Common myeloid progenitor, CD34-positive (primary cell): ENCODE results near the gene JADE3.
"Not testable (repeated sequence)": the region's sequence is repeated elsewhere in the genome, so short reads cannot be mapped to it uniquely, and the experiment has no call there.

ENCODE experiments used
- CTCF ChIA-PET: fragments of 350-600 bp; sonication (Branson Sonifier 250); formaldehyde crosslinking; loops from one replicate; lab custom pipeline; 2021; ENCODE audit warnings: antibody characterized with exemption; lab: Charles Lee
- POLR2A ChIA-PET: fragments of 350-600 bp; sonication (Branson Sonifier 250); formaldehyde crosslinking; loops from one replicate; lab custom pipeline; 2021; ENCODE audit warnings: antibody characterized with exemption; lab: Charles Lee
- DNase-seq, 3 donors: peaks; one replicate each; pipeline versions ENCODE4 v3.0.0 to v3.0.0-alpha.2; 2013
- H3K27ac ChIP-seq, 2 experiments: 1 replicate in 1 of 2; 2 replicates in 1 of 2; pipeline ENCODE4 v1.7.0; 2013; ENCODE audit warnings: inconsistent platforms in 2 of 2, low read length in 2 of 2, mild to moderate bottlenecking in 2 of 2, low read depth in 1 of 2, moderate library complexity in 1 of 2; ENCODE audit not compliant: severe bottlenecking in 2 of 2, insufficient read depth in 1 of 2, poor library complexity in 1 of 2
- H3K27me3 ChIP-seq, 5 experiments: replicated peaks in 2 of 5; 1 replicate in 3 of 5; 2 replicates in 2 of 5; pipeline versions ENCODE4 v1.6.1 to v1.7.0; 2013; ENCODE audit warnings: low read length in 4 of 5, mild to moderate bottlenecking in 2 of 5, moderate library complexity in 2 of 5, inconsistent platforms in 1 of 5; ENCODE audit not compliant: insufficient read depth in 5 of 5, control insufficient read depth in 4 of 5
- H3K36me3 ChIP-seq, 4 experiments: 1 replicate in 2 of 4; 2 replicates in 2 of 4; pipeline versions ENCODE4 v1.6.1 to v1.7.0; 2013; ENCODE audit warnings: low read length in 3 of 4, control low read depth in 1 of 4, mild to moderate bottlenecking in 1 of 4; ENCODE audit not compliant: control insufficient read depth in 4 of 4, insufficient read depth in 4 of 4
- H3K4me1 ChIP-seq, 4 experiments: 1 replicate in 3 of 4; 2 replicates in 1 of 4; pipeline versions ENCODE4 v1.6.1 to v1.7.1; 2013; ENCODE audit warnings: low read length in 3 of 4, mild to moderate bottlenecking in 3 of 4, control low read depth in 1 of 4, inconsistent platforms in 1 of 4, moderate library complexity in 1 of 4; ENCODE audit not compliant: control insufficient read depth in 4 of 4, insufficient read depth in 4 of 4; ENCODE audit errors: control extremely low read depth in 1 of 4
- H3K4me3 ChIP-seq, 7 experiments: 1 replicate in 4 of 7; 2 replicates in 3 of 7; pipeline versions ENCODE4 v1.5.1 to v1.7.0; 2013; ENCODE audit warnings: mild to moderate bottlenecking in 7 of 7, low read length in 6 of 7, moderate library complexity in 6 of 7, inconsistent platforms in 2 of 7, low read depth in 2 of 7, control low read depth in 1 of 7; ENCODE audit not compliant: insufficient read depth in 4 of 7, control insufficient read depth in 1 of 7; ENCODE audit errors: extremely low read depth in 1 of 7
- H3K9me3 ChIP-seq, 5 experiments: 1 replicate in 4 of 5; 2 replicates in 1 of 5; pipeline versions ENCODE4 v1.6.1 to v1.7.1; 2013; ENCODE audit warnings: low read length in 4 of 5, mild to moderate bottlenecking in 2 of 5, inconsistent platforms in 1 of 5, low read depth in 1 of 5, moderate library complexity in 1 of 5; ENCODE audit not compliant: control insufficient read depth in 4 of 5, insufficient read depth in 2 of 5; ENCODE audit errors: control extremely low read depth in 1 of 5
- WGBS: methylation state at CpG from one replicate; pipeline ENCODE4 v1.1.5; 2013; ENCODE audit not compliant: insufficient coverage; 5-methylcytosine and 5-hydroxymethylcytosine counted together

Gene JADE3

GRCh38 chrX:46961574-46962283 is 49.5 kb downstream of the JADE3 start:
- peaks cover 0 to 5% (median 0%) of the 10 kb centered on the region in 5 experiments for H3K27me3 ChIP-seq
- ChIA-PET CTCF (interaction anchor here (0.7 to 1.3 kb wide), 2 partner anchors 18 to 48 kb away, joined by 3 to 4 read pairs; no protein-coding TSS in a partner anchor), POLR2A (no interaction called here)
- DNase-seq = peak in 2 of 3 donors; percentile 37 to 53
- no peaks in the 10 kb centered on the region for H3K9me3 ChIP-seq
- H3K4me3 ChIP-seq = no peak overlapping the region
- no peak overlapping the region for H3K27ac ChIP-seq
- WGBS = 76% methylated on average over 4 of the region's 7 CpGs
- peaks cover 2 to 33% (median 7%) of the 10 kb centered on the region in 4 experiments for H3K4me1 ChIP-seq
- H3K36me3 ChIP-seq = no peaks in the 10 kb centered on the region

DNA sequence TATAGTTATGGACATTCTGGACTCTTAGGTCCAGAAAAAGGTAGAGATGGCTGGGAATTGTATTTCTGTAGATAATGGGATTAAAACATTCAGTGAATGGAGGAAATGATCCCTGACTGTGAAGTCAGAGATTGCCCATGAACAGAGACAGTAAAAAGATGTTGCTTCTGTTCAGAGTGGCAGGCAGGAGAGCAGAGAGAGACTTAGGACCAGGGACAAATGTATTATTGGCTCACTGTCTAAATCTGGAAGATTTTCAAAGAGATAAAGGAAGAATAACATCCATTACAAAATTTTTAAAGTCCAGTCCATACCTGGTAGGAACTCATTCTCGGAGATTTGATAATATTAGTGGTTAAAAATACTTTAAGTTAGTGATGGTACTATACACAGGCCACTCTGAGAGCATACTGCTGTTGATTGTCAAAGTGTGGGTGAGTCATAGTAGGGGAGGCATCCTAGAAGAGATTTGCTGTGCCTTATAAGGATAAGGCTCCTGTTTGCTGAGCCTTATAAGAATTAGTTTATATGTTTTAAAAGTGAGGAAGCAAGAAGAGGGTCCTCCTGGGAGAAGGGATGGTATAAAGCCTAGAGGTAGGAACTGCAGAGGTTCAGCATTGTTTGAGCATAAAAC is 53.0 kb downstream of the JADE3 start:
- no peak for DNase-seq
- 80% methylated on average over 1 of the region's 1 CpG for WGBS
- ChIA-PET POLR2A (no interaction called here), CTCF (no interaction called here)
- H3K4me3 ChIP-seq = no peak overlapping the region
- no peak overlapping the region for H3K27ac ChIP-seq
- H3K27me3 ChIP-seq = peaks cover 0 to 13% (median 0%) of the 10 kb centered on the region in 5 experiments
- peaks cover 2 to 21% (median 5%) of the 10 kb centered on the region in 4 experiments for H3K4me1 ChIP-seq
- H3K9me3 ChIP-seq = no peaks in the 10 kb centered on the region
- no peaks in the 10 kb centered on the region for H3K36me3 ChIP-seq

GRCh38 chrX:46967547-46967946 is 55.3 kb downstream of the JADE3 start:
- no peaks in the 10 kb centered on the region for H3K4me1 ChIP-seq
- H3K27ac ChIP-seq = no peak overlapping the region
- H3K27me3 ChIP-seq = peaks cover 0 to 7% (median 0%) of the 10 kb centered on the region in 5 experiments
- ChIA-PET POLR2A (no interaction called here), CTCF (no interaction called here)
- WGBS = 60% methylated on average over 2 of the region's 4 CpGs
- no peak overlapping the region for H3K4me3 ChIP-seq
- DNase-seq = no peak
- no peaks in the 10 kb centered on the region for H3K9me3 ChIP-seq
- no peaks in the 10 kb centered on the region for H3K36me3 ChIP-seq

- H3K9me3 ChIP-seq, POLR2A ChIA-PET, H3K27me3 ChIP-seq, H3K27ac ChIP-seq, H3K4me3 ChIP-seq, H3K4me1 ChIP-seq, H3K36me3 ChIP-seq, DNase-seq: not testable (repeated sequence)
- WGBS = 67% methylated on average over 1 of the region's 4 CpGs
- CTCF ChIA-PET = interaction anchor here (0.6 to 1.2 kb wide), 2 partner anchors 64 to 310 kb away, joined by 3 to 5 read pairs; no protein-coding TSS in a partner anchor
These were observed 64.8 kb downstream of the JADE3 start for GRCh38 chrX:46977046-46977445.

- WGBS = 87% methylated on average over 6 of the region's 8 CpGs
- CTCF ChIA-PET = interaction anchor here (1.1 to 1.2 kb wide), 3 partner anchors 15 to 66 kb away, joined by 3 read pairs; no protein-coding TSS in a partner anchor
- POLR2A ChIA-PET = interaction anchor here (0.8 kb wide), 1 partner anchor 65 kb away, joined by 3 read pairs; no protein-coding TSS in a partner anchor
- no peak overlapping the region for H3K27ac ChIP-seq
- DNase-seq = peak; percentile 67 to 79 (median 73)
- H3K9me3 ChIP-seq = peaks cover 0 to 7% (median 3%) of the 10 kb centered on the region in 5 experiments
- H3K27me3 ChIP-seq = peaks cover 0 to 3% (median 0%) of the 10 kb centered on the region in 5 experiments
- no peaks in the 10 kb centered on the region for H3K36me3 ChIP-seq
- no peak overlapping the region for H3K4me3 ChIP-seq
- H3K4me1 ChIP-seq = no peaks in the 10 kb centered on the region
These were observed 66.4 kb downstream of the JADE3 start for GRCh38 chrX:46978341-46979291.

- H3K9me3 ChIP-seq = peaks cover 0 to 10% (median 3%) of the 10 kb centered on the region in 5 experiments
- H3K36me3 ChIP-seq = peaks cover 0 to 30% (median 6%) of the 10 kb centered on the region in 4 experiments
- no peaks in the 10 kb centered on the region for H3K4me1 ChIP-seq
- DNase-seq = no peak
- H3K27ac ChIP-seq = no peak overlapping the region
- no peak overlapping the region for H3K4me3 ChIP-seq
- 78% methylated on average over 3 of the region's 3 CpGs for WGBS
- POLR2A ChIA-PET = no interaction called here
- H3K27me3 ChIP-seq = no peaks in the 10 kb centered on the region
- CTCF ChIA-PET = no interaction called here
These were observed 72.5 kb downstream of the JADE3 start for GRCh38 chrX:46984705-46985104.
